Stimulated activated CD8-positive, alpha-beta memory T cell treated with anti-CD3 and anti-CD28 coated beads, Interleukin-12 subunit alpha, Interleukin-12 subunit beta, amount 100 ng/mL, for 4 hours (primary cell): ENCODE results near the gene RNASE8.
"Not testable (repeated sequence)": the region's sequence is repeated elsewhere in the genome, so short reads cannot be mapped to it uniquely, and the experiment has no call there.

Source experiments
- DNase-seq: peaks from one replicate; pipeline ENCODE4 v3.0.0-alpha.2; 2020; ENCODE audit warnings: low read depth

Gene RNASE8

GRCh38 chr14:21057803-21058675, at the start of gene RNASE8:
TSS of gene RNASE8 (plus strand) at chr14:21057822. CDS start at chr14:21057893, 71 bp downstream.
- no peak for DNase-seq

- DNase-seq = not testable (repeated sequence)
Measured at GRCh38 chr14:21009721-21010120, 47.9 kb upstream of the RNASE8 start.

DNA sequence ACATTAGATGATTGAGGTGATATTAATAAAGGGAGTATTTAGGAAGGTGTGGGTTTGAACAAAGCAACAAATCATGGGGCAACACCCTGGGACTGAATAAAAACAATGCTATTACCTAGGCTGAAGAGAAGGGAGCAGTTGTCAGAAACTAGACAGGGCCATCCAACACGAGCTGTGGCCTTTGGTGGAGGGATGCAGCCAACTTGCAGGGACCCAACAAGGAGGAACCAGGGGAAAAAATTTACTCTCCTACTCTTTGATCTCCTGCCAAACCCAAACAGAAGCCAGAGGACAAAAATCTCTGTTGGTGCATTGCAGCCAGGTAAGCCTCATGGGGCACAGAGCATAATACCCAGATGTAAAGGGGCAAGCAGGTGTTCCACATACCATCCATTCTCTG, 46.5 kb upstream of the RNASE8 start:
- DNase-seq = no peak

GRCh38 chr14:21014761-21015190, 42.8 kb upstream of the RNASE8 start:
- peak; percentile 48 for DNase-seq

DNA sequence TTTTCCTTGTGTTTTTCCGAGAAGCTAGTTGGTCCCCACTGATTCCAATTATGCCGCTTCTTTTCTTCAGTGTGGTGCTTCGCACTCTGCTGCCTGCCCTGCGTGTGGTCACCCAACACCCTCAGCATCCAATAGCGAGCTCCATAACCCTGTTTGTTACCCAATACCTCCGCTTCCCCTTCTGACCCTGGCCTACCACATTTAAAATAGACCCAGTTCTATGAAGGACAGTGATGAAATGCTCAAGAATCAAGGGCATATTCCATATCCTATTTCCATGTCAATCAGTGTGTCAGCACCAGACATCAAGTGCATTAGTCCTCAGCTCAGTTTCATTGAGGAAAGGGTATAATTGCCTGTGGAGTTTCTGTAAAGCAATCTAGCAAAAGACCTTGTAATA, 42.3 kb upstream of the RNASE8 start:
- no peak for DNase-seq

- DNase-seq = no peak
Measured at GRCh38 chr14:21016413-21017190, 41.0 kb upstream of the RNASE8 start.

- DNase-seq = no peak
Measured at GRCh38 chr14:21017528-21018245, 39.9 kb upstream of the RNASE8 start.

- no peak for DNase-seq
Measured at GRCh38 chr14:21018286-21018685, 39.3 kb upstream of the RNASE8 start.

- DNase-seq = no peak
Measured at GRCh38 chr14:21018781-21019180, 38.8 kb upstream of the RNASE8 start.

GRCh38 chr14:21019366-21019765, 38.3 kb upstream of the RNASE8 start:
- DNase-seq = no peak

GRCh38 chr14:21020977-21021545, 36.6 kb upstream of the RNASE8 start:
- no peak for DNase-seq

DNA sequence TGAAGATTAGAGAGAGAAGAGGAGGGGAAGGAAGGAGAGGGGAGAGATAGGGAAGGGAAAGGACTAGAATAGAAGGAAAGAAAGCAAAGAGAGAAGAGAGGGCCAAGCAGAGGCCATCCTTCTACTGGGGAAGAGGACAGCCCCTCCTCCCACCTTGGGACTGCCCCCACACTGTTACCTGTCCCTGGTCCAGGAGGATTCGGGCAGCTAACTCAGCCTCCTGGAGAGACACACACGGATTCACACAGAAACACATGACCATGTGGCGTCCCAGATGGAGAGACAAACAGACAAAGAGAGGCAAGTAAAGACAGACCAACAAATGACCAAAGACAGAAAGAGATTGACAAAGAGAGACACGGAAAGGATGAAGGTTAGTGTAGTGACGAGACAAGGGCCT, 34.9 kb upstream of the RNASE8 start:
- no peak for DNase-seq

DNA sequence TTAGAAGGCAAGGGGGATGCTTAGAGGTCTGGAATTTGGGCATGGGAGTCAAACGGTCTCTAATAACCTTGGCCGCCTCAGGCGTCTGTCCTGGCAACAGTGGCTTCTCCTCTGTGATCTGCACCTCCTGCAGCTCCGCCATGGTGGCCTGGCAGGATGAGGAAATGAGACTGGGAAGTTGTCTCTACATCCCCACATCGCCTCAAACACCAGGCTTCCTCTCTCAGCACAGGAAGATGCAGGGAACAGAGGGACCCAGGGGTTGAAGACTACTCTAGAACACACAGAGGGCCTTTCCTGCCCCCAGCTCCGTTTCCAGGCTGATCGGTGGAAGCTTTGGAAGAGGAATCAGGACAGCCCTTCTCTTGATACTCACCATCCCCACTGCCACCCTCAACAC, 34.4 kb upstream of the RNASE8 start:
- DNase-seq = no peak

DNA sequence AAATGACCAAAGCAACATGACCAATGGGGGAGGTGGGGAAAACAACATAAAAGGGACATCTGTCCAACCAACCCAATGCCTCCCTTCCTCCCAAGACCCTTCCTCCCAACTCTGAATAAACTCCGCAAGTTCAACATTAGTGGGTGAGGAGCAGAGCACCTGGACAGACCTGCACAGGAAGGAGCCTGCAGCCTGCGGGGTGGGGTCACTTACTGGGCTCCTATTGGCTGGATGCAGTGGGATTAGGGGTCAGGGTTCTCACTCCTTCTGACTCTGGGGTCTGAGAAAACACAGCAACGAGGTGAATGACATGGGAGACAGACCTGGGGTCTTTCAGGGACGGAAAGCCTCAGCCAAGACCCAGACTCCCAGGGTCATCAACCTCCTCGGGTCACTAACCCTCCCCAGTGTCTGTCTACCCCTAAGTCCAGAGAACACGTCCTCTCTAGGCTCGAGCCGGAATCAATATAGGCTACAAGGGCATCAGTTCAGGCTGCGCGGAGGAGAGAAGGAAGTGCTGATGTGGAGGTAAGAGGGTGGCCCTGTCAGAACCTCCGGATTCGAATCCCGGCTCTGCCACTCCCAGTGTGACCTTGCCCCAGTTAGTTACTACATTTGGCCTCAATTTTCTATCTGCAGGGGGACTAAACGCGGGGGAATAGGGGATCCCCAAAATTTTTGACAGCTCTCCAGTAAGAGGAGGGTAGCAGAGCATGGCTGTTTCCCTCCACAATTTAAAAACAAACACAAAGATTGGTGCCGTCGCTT, 33.6 kb upstream of the RNASE8 start:
- no peak for DNase-seq

DNA sequence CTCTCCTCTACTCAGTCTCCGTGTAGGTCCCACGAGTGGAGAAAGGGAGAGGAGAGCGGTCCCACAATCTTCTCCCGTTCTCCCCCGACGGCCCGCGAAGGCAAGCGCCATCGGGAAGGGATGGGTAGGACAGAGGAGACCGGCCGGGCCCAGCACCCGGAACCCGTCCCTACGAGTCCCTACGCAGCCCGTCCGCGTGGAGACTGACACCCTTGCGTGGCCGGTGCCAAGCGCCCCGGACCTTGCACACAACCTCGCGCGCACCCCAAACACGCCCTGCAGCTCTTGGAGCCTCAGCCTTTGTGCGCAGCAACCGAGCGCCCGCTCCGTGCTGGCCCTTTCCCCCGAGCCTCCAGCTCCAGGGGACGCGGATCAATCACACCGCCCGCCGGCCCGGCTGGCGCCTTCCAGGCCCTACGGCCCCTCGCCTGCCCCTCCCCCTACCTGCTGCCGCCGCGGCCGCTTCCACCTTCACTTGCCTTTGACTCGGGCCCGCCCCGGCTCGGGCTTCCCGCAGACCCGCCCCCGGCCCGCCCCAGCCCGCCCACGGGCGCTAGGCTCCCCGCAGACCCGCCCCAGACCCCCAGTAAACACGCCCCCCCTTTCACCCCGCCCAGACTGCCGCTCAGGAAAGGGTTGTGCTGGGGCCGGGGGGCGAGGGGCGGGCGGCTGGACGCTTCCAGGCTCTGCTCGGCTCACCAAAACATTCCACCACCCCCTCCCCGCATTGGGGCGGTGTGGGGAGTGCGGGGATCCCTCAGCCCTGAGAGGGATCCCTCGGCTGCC, 32.8 kb upstream of the RNASE8 start, which contains the start of gene NDRG2:
Gene NDRG2 (minus strand): TSS at position 477 of the 786 bp plus-strand sequence. CDS start 1,746 bp downstream, outside the sequence.
- DNase-seq = peak; percentile 64

GRCh38 chr14:21025371-21026273, 32.0 kb upstream of the RNASE8 start:
- DNase-seq = no peak

DNA sequence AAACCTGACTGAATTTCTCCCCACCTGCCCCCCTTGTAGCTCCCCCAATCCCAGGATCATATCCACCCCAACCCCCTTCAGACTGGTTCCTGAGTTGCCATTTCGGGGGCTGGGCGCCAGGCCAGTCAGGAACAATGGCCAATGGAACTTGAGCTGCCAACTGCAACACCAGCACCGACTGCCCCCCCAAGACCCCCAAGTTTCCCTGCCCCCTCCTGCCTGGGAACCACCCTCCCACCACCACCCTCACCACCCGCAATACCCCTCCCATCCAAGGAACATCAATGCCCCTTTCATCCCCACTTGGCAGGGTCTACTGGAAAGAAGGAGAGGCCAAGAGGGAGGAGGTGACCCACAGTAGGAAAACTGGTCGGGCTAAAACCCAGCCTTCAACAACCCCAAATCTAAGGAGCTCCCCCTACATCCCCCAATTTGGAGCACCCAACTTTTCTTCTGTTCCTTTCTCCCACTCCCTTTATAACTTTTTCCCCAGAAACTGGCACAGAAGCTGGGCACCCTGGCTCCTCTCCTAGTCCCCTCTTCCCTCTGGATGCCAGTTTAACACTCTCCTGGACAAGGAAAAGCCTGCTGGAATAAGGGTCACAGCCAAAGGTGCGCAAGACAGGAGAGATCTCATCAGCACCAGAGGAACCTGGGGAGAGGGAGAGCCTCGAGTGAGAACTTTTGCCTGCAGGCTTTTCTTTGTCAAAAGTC, 31.2 kb upstream of the RNASE8 start:
- DNase-seq = no peak

GRCh38 chr14:21026988-21027315, 30.7 kb upstream of the RNASE8 start:
- DNase-seq = no peak

DNA sequence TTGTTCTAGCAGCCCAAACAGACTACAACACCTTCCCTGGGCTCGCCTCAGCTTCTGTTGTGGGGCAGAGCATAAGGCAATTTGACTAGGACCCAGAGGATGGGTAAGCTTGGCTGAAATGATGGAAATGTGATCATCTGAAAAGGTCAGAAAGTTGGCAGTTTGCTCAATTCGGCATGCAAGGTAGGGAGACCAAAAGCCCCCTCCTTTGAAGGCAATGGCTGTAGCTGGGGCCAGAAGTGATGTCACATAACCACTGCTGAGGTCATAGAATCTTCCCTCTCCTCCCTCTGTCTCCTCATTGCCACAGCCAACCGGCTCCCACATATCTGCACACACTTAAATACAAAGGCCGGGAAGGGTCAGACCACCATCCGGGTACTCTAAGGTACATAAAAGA, 27.7 kb upstream of the RNASE8 start, which contains the start of gene TPPP2:
Gene TPPP2 (plus strand): TSS at position 301 of the 400 bp plus-strand sequence. CDS start 365 bp downstream, outside the sequence.
- DNase-seq = no peak
